PFSK-1 (cell line): ENCODE data around the gene CCDC86.

ENCODE experiments used
- FOXP2 ChIP-seq: optimal IDR thresholded peaks from 2 replicates; pipeline ENCODE3; 2011; ENCODE audit warnings: borderline replicate concordance, control low read depth, inconsistent platforms; ENCODE audit not compliant: insufficient read depth; ENCODE audit errors: extremely low read length, extremely low read depth
- POLR2AphosphoS5 ChIP-seq: IDR thresholded peaks from 2 replicates; pipeline ENCODE4 v1.6.1; 2012; ENCODE audit warnings: low read depth, mild to moderate bottlenecking, control low read depth, low read length, moderate library complexity
- SIN3A ChIP-seq: IDR thresholded peaks from 2 replicates; pipeline ENCODE4 v1.6.1; 2012; ENCODE audit warnings: mild to moderate bottlenecking, low read length, moderate library complexity, borderline replicate concordance; ENCODE audit not compliant: insufficient read depth
- TAF1 ChIP-seq: IDR thresholded peaks from 2 replicates; pipeline ENCODE4 v1.6.1; 2012; ENCODE audit warnings: low read length, control low read depth, borderline replicate concordance; ENCODE audit not compliant: insufficient read depth
- TF ChIP-seq, protein P1 (sequence below), 2 experiments: IDR thresholded peaks; 2 replicates each; pipeline versions ENCODE4 v1.6.1 to v1.8.0; 2011 to 2012; ENCODE audit warnings: low read depth in 2 of 2, low read length in 2 of 2, control low read depth in 1 of 2, inconsistent platforms in 1 of 2, mild to moderate bottlenecking in 1 of 2, moderate library complexity in 1 of 2; ENCODE audit not compliant: insufficient read depth in 1 of 2

Gene CCDC86

DNA sequence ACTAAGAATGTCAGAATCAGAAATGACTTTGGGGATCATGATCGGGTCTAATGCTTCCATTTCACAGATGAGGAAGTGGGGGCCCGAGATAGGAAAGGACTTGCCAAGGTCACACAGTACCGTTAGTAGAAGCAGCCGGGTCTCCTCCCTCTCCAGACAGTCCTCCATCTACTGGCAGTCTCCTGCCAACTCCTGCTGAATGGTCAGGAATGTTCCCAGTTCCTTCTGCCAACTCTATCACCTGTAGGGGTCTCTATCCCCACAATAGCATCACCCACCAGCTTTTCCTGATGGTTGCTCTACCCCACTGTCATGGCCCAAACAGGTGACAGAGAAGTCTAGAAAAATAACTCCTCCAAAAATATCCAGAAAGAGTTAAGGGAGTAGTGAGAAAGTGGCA is 23.9 kb upstream of the CCDC86 start:
- TF ChIP-seq POLR2AphosphoS5 (no peak), TAF1 (no peak), FOXP2 (no peak)

DNA sequence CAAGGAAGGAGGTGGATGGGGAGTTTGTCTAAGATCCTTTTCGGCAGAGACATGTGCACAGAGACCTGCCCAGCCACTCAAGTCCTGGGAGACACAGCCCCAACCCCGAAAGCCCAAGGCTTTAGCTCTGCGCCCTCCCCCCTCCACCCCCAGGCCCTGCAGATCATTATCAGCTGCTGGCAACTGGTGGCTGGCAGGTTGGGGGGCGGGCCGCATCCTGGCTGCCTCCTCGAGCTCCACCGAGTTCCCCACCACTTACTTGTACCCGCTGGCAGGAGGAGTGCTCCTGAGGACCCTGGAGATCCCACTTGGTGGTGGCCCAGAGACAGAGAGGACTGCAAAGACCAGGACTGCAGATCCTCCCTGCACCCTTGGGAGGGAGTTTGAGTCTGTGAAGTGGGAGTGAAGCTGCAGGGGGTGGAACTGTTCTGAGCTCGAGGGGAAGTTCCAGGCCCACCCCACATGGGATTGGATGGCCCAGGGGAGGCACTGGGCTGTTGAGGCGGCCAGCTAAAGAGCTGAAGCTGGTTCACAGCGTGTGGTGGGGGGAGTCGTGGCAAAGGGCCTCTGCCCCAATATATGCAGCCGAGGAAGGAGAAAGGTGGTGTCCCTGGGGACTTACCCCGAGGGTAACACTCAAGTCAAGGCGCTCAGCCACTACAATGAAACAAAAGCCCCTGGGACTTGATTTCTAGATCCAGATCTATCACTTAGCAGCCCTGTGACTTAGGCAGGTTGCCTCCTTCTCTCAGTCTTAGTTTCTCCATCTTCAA is 19.9 kb upstream of the CCDC86 start:
- TF ChIP-seq FOXP2: no peak
- TF ChIP-seq POLR2AphosphoS5: no peak
- TF ChIP-seq SIN3A: no peak
- TF ChIP-seq, protein P1, sequence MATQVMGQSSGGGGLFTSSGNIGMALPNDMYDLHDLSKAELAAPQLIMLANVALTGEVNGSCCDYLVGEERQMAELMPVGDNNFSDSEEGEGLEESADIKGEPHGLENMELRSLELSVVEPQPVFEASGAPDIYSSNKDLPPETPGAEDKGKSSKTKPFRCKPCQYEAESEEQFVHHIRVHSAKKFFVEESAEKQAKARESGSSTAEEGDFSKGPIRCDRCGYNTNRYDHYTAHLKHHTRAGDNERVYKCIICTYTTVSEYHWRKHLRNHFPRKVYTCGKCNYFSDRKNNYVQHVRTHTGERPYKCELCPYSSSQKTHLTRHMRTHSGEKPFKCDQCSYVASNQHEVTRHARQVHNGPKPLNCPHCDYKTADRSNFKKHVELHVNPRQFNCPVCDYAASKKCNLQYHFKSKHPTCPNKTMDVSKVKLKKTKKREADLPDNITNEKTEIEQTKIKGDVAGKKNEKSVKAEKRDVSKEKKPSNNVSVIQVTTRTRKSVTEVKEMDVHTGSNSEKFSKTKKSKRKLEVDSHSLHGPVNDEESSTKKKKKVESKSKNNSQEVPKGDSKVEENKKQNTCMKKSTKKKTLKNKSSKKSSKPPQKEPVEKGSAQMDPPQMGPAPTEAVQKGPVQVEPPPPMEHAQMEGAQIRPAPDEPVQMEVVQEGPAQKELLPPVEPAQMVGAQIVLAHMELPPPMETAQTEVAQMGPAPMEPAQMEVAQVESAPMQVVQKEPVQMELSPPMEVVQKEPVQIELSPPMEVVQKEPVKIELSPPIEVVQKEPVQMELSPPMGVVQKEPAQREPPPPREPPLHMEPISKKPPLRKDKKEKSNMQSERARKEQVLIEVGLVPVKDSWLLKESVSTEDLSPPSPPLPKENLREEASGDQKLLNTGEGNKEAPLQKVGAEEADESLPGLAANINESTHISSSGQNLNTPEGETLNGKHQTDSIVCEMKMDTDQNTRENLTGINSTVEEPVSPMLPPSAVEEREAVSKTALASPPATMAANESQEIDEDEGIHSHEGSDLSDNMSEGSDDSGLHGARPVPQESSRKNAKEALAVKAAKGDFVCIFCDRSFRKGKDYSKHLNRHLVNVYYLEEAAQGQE (IDR thresholded peaks at IDR 0.05; ENCODE audit: insufficient read depth in 1 of 2, low read depth in 2 of 2, low read length in 2 of 2): no peak
- no peak for TF ChIP-seq TAF1

DNA sequence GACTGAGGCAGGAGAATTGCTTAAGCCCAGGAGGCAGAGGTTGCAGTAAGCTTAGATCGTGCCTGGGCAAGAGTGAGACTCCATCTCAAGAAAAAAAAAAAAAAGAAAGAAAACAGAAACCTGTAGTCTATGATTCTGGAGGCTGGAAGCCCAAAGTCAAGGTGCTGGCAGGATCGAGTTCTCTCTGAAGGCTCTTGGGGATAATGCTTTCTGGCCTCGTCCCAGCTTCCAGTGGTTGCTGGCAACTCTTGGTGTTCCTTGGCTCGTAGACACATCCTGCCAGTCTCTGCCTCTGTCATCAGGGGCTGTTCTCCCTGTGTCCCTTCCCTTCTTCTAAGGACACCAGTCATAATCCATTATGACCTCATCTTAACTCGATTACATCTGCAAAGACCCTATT is 16.8 kb upstream of the CCDC86 start:
- TF ChIP-seq SIN3A: no peak
- TF ChIP-seq FOXP2: no peak
- no peak for TF ChIP-seq TAF1
- no peak for TF ChIP-seq POLR2AphosphoS5
- TF ChIP-seq, protein P1 (IDR thresholded peaks at IDR 0.05; ENCODE audit: insufficient read depth in 1 of 2, low read depth in 2 of 2, low read length in 2 of 2): no peak

GRCh38 chr11:60825790-60826189 is 16.1 kb upstream of the CCDC86 start:
- TF ChIP-seq, protein P1 (IDR thresholded peaks at IDR 0.05; ENCODE audit: insufficient read depth in 1 of 2, low read depth in 2 of 2, low read length in 2 of 2): no peak
- TF ChIP-seq TAF1 (no peak), SIN3A (no peak), FOXP2 (no peak), POLR2AphosphoS5 (no peak)

DNA sequence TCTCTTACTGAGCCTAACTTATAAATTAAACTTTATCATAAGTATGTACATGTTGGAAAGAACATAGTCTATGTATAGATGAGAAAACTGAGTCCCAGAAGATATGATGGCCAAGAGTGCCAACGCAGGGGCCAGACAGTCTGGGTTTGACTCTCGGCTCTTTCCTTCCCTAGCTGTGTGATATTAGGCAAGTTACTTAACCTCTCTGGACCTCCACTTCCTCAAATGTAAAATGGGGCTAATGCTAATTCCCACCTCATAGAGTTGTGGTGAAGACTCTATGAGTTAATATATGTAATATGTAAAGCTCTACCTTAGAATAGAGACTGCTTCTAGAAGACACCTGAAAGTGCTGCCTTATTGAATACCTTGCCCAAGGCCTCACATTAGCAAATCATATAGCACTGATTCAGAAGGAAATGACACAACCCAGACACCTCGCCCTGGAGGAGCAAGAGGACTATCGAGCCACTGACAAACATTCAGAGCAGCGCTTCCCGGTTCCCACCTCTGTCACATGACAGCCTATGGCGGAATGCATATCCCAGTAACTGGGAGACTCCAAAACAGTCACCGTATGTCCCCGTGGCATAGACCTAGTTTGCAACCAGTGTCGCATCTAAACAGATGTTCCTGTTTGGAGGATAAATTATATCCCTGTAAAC is 11.3 kb upstream of the CCDC86 start:
- no peak for TF ChIP-seq TAF1
- no peak for TF ChIP-seq POLR2AphosphoS5
- TF ChIP-seq, protein P1 (IDR thresholded peaks at IDR 0.05; ENCODE audit: insufficient read depth in 1 of 2, low read depth in 2 of 2, low read length in 2 of 2): no peak
- no peak for TF ChIP-seq SIN3A
- TF ChIP-seq FOXP2: no peak
